8988T (cell line): ENCODE measurements around the gene KIF2C.

Experiments
- DNase-seq: peaks from one replicate; pipeline ENCODE4 v3.0.0; 2011

KIF2C gene

DNA sequence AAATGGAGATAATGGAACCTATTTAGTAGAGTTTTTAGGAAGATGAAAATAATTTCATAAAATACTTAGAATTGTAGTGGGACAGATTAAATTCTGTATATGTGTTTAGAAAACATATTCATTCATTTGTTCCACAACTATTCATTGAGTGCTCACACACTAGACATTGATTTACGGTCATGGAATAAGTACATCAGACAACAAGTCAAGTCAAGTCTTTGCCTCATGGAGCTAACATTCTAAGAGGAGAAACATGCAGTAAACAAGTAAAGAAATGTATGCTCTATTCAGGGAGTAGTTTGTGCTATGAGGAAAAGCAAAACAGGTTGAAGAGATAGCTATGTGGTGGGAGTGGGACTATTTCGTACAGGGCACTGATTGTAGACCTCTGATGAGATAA is 77.7 kb downstream of the KIF2C start:
- no peak for DNase-seq
